ENCODE data around the gene VAMP5.

The VAMP5 gene

GRCh38 chr2:85550486-85550885 is 33.7 kb upstream of the VAMP5 start:
- Histone ChIP-seq H3K4me1 (no peaks in the 10 kb centered on the region), H3K9me3 (no peaks in the 10 kb centered on the region), H3K36me3 (peaks cover 4% of the 10 kb centered on the region), H3K4me3 (ENCODE audit: low read depth, low read length) (no peak overlapping the region), H3K27me3 (peaks cover 3% of the 10 kb centered on the region; the same call in 1 of the 2 replicates)
- DNase-seq = no peak
- no peak for TF ChIP-seq CTCF (IDR thresholded peaks at IDR 0.05; ENCODE audit: low read depth, low read length)

GRCh38 chr2:85551698-85552678 is 32.2 kb upstream of the VAMP5 start:
- no peaks in the 10 kb centered on the region for H3K4me1 ChIP-seq
- DNase-seq = peak; percentile 68
- H3K9me3 ChIP-seq = no peaks in the 10 kb centered on the region
- H3K4me3 ChIP-seq (ENCODE audit: low read depth, low read length) = no peak overlapping the region
- peak; percentile 73 for TF ChIP-seq CTCF (IDR thresholded peaks at IDR 0.05; ENCODE audit: low read depth, low read length)
- no peaks in the 10 kb centered on the region for H3K27me3 ChIP-seq
- no peaks in the 10 kb centered on the region; the same call in 1 of the 2 replicates for H3K36me3 ChIP-seq

GRCh38 chr2:85553184-85553583 is 31.0 kb upstream of the VAMP5 start:
- no peak for TF ChIP-seq CTCF (IDR thresholded peaks at IDR 0.05; ENCODE audit: low read depth, low read length)
- Histone ChIP-seq H3K4me1 (no peaks in the 10 kb centered on the region), H3K4me3 (ENCODE audit: low read depth, low read length) (no peak overlapping the region), H3K27me3 (no peaks in the 10 kb centered on the region), H3K36me3 (no peaks in the 10 kb centered on the region; the same call in 1 of the 2 replicates), H3K9me3 (no peaks in the 10 kb centered on the region)
- DNase-seq = no peak

GRCh38 chr2:85554980-85555612 is 29.1 kb upstream of the VAMP5 start:
- no peak for DNase-seq
- H3K4me3 ChIP-seq (ENCODE audit: low read depth, low read length) = no peak overlapping the region
- TF ChIP-seq CTCF (IDR thresholded peaks at IDR 0.05; ENCODE audit: low read depth, low read length) = no peak
- H3K27me3 ChIP-seq = no peaks in the 10 kb centered on the region
- H3K4me1 ChIP-seq = no peaks in the 10 kb centered on the region
- no peaks in the 10 kb centered on the region; the same call in 1 of the 2 replicates for H3K36me3 ChIP-seq
- H3K9me3 ChIP-seq = no peaks in the 10 kb centered on the region

- H3K4me3 ChIP-seq (ENCODE audit: low read depth, low read length) = no peak overlapping the region
- no peaks in the 10 kb centered on the region for H3K27me3 ChIP-seq
- no peaks in the 10 kb centered on the region; the same call in 1 of the 2 replicates for H3K36me3 ChIP-seq
- H3K4me1 ChIP-seq = no peaks in the 10 kb centered on the region
- no peaks in the 10 kb centered on the region for H3K9me3 ChIP-seq
- TF ChIP-seq CTCF (IDR thresholded peaks at IDR 0.05; ENCODE audit: low read depth, low read length) = no peak
- DNase-seq = no peak
Measured at GRCh38 chr2:85557130-85557529, 27.1 kb upstream of the VAMP5 start.

Measured in BE2C (cell line).